Measurements from ENCODE around the gene C2orf92. TPM values are rescaled to one million over a fixed set of nuclear protein-coding genes. Genes with fewer than 3 reads are reported as not detected.
"Not testable (repeated sequence)": the region's sequence is repeated elsewhere in the genome, so short reads cannot be mapped to it uniquely, and the experiment has no call there.

C2orf92 gene
- total and polyA plus RNA-seq, 12 donors = 1.2 to 50.0 (median 5.5) TPM

DNA sequence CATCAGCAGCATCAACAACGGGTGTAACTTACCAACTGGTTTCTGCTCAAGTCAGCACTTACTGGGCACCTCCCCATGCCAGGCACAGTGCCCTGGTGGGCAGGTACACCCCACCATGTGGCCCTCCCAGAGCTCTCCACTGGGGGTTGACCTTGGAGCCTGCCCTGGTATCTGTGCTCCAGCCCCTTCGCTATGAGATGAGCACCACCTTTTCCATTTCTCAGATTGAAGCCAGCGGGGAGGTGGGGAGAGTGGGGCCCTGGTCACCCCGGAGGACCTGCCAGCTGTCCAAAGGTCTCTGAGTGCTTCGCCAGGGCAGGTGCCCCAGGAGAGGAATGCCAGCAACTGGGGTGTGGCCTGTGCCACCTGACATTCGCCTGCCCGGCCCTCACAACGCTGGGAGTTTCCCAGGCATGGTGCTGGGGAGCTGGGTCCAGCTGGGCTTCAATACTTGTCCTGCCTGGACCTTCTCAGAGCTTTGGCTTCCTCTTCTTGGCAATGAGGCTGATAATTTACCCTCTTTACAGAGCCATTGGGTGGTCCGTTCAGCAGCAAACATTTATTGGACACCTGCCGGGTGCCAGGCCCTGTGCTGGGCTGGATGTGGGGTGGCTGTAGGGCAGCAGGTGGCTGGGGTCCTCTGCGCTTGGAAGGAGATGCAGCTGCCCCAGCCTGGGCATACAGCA, 38.0 kb downstream of the C2orf92 start:
- TF ChIP-seq CTCF (IDR thresholded peaks at IDR 0.05) (no peak), POLR2A (IDR thresholded peaks at IDR 0.05) (no peak)
- intact Hi-C loops (cut with DNase I) = loop anchor here in 1 of 2 donors (10.0 kb wide), 1 partner anchor 113 kb away; no protein-coding TSS in a partner anchor
- WGBS, 4 donors = 73 to 90% (median 84%) methylated on average over 8 to 11 of the region's 11 CpGs
- Histone ChIP-seq H3K36me3 (replicated peaks in 1 of 2) (no peaks in the 10 kb centered on the region), H3K4me3 (no peak overlapping the region), H3K27me3 (no peaks in the 10 kb centered on the region), H3K27ac (no peak overlapping the region), H3K4me1 (replicated peaks in 1 of 2) (no peaks in the 10 kb centered on the region), H3K9me3 (replicated peaks in 1 of 3) (no peaks in the 10 kb centered on the region)
- DNase-seq = peak in 1 of 7 donors; percentile 25

GRCh38 chr2:97708048-97708380, 38.5 kb downstream of the C2orf92 start:
- no peak for TF ChIP-seq POLR2A (IDR thresholded peaks at IDR 0.05)
- TF ChIP-seq CTCF (IDR thresholded peaks at IDR 0.05) = no peak
- no peak overlapping the region for H3K27ac ChIP-seq
- H3K9me3 ChIP-seq (replicated peaks in 1 of 3) = no peaks in the 10 kb centered on the region
- no peaks in the 10 kb centered on the region for H3K36me3 ChIP-seq (replicated peaks in 1 of 2)
- no peaks in the 10 kb centered on the region for H3K27me3 ChIP-seq
- H3K4me1 ChIP-seq (replicated peaks in 1 of 2) = no peaks in the 10 kb centered on the region
- intact Hi-C loops (cut with DNase I) = loop anchor here in 1 of 2 donors (10.0 kb wide), 1 partner anchor 113 kb away; no protein-coding TSS in a partner anchor
- 66 to 94% (median 76%) methylated on average over 2 to 4 of the region's 4 CpGs for WGBS, 4 donors
- DNase-seq = no peak
- no peak overlapping the region for H3K4me3 ChIP-seq

- no peak for DNase-seq
- Histone ChIP-seq H3K9me3 (replicated peaks in 1 of 3) (no peaks in the 10 kb centered on the region), H3K4me3 (no peak overlapping the region), H3K36me3 (replicated peaks in 1 of 2) (no peaks in the 10 kb centered on the region), H3K27me3 (no peaks in the 10 kb centered on the region), H3K27ac (no peak overlapping the region), H3K4me1 (replicated peaks in 1 of 2) (no peaks in the 10 kb centered on the region)
- TF ChIP-seq POLR2A (IDR thresholded peaks at IDR 0.05) (no peak), CTCF (IDR thresholded peaks at IDR 0.05) (no peak)
- intact Hi-C loops (cut with DNase I) = loop anchor here in 1 of 2 donors (10.0 kb wide), 1 partner anchor 114 kb away; no protein-coding TSS in a partner anchor
- WGBS, 4 donors = 75 to 84% (median 83%) methylated on average over 8 of the region's 8 CpGs
Observed at GRCh38 chr2:97708608-97709007, 39.1 kb downstream of the C2orf92 start.

DNA sequence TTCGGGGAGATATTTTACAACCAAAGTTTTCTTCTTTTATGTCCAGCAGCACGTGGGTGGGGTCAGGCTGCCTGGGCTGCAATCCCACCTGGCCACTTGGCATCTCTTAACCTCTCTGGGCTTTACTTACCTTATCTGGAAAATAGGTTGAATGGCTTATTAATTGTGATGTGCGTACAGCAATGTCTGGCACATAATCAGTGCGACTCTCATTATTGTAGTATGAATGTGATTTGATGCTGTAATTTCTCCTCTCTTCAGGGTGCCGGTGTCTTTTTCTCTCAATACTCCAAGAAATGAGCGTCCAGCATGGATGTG, 41.8 kb downstream of the C2orf92 start:
- intact Hi-C loops (cut with DNase I) = no loop called here
- no peaks in the 10 kb centered on the region for H3K27me3 ChIP-seq
- 77 to 85% (median 82%) methylated on average over 6 of the region's 6 CpGs for whole genome bisulfite sequencing, 4 donors

GRCh38 chr2:97712175-97712574, 42.7 kb downstream of the C2orf92 start:
- H3K27me3 ChIP-seq; H3K27ac ChIP-seq; intact Hi-C loops (cut with DNase I); H3K4me3 ChIP-seq; H3K36me3 ChIP-seq (replicated peaks in 1 of 2); H3K9me3 ChIP-seq (replicated peaks in 1 of 3); H3K4me1 ChIP-seq (replicated peaks in 1 of 2); DNase-seq: not testable (repeated sequence)
- WGBS, 4 donors = 53 to 81% (median 69%) methylated on average over 9 of the region's 9 CpGs

More for the DNA sequence above, 41.8 kb downstream of the C2orf92 start:
- Histone ChIP-seq H3K4me1 (replicated peaks in 1 of 2) (no peaks in the 10 kb centered on the region), H3K36me3 (replicated peaks in 1 of 2) (no peaks in the 10 kb centered on the region), H3K9me3 (replicated peaks in 1 of 3) (no peaks in the 10 kb centered on the region), H3K4me3 (no peak overlapping the region), H3K27ac (no peak overlapping the region)
- DNase-seq = no peak
- TF ChIP-seq CTCF (IDR thresholded peaks at IDR 0.05) (no peak), POLR2A (IDR thresholded peaks at IDR 0.05) (no peak)
